Breast epithelium (tissue), 3 donors: Measurements from ENCODE around the gene NUDT2.

ENCODE experiments used
- POLR2A ChIP-seq: fragments of 450-650 bp; IDR thresholded peaks from one replicate; pipeline ENCODE4 v1.6.1; 2016; ENCODE audit warnings: antibody characterized with exemption, mild to moderate bottlenecking, moderate library complexity
- TF ChIP-seq, protein P1 (sequence below), 3 donors: fragments of 450-650 bp; IDR thresholded peaks; one replicate each; pipeline ENCODE4 v1.5.1; 2016 to 2017; ENCODE audit warnings: antibody characterized with exemption in 3 of 3, mild to moderate bottlenecking in 3 of 3, moderate library complexity in 3 of 3

DNA sequence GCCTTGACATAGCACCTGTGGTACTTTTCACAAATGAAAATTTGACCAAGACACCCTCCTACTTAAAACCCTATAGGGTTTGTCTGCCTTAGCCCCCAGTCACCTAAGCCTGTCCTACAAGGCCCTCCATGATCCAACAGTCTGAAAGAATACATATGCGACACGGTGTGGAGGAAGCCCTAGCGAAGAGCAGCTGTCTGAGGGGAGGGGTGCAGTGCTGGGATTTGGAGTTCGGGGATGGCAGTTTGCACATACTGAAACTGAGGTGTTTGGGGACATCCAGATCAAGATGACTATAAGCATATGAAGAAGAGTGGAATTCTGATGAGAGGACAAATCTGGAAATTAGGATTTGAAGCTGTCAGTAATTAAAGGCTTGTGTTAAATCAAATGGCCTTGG is 54.5 kb downstream of the NUDT2 start:
- TF ChIP-seq, protein P1, sequence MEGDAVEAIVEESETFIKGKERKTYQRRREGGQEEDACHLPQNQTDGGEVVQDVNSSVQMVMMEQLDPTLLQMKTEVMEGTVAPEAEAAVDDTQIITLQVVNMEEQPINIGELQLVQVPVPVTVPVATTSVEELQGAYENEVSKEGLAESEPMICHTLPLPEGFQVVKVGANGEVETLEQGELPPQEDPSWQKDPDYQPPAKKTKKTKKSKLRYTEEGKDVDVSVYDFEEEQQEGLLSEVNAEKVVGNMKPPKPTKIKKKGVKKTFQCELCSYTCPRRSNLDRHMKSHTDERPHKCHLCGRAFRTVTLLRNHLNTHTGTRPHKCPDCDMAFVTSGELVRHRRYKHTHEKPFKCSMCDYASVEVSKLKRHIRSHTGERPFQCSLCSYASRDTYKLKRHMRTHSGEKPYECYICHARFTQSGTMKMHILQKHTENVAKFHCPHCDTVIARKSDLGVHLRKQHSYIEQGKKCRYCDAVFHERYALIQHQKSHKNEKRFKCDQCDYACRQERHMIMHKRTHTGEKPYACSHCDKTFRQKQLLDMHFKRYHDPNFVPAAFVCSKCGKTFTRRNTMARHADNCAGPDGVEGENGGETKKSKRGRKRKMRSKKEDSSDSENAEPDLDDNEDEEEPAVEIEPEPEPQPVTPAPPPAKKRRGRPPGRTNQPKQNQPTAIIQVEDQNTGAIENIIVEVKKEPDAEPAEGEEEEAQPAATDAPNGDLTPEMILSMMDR (IDR thresholded peaks at IDR 0.05): no peak
- no peak for TF ChIP-seq POLR2A
